Measurements from ENCODE around the gene GALNT14. TPM values are rescaled to one million over a fixed set of nuclear protein-coding genes. Genes with fewer than 3 reads are reported as not detected.

GALNT14 gene
- total RNA-seq, 1 experiment from 2014 or later = 2.7 TPM

DNA sequence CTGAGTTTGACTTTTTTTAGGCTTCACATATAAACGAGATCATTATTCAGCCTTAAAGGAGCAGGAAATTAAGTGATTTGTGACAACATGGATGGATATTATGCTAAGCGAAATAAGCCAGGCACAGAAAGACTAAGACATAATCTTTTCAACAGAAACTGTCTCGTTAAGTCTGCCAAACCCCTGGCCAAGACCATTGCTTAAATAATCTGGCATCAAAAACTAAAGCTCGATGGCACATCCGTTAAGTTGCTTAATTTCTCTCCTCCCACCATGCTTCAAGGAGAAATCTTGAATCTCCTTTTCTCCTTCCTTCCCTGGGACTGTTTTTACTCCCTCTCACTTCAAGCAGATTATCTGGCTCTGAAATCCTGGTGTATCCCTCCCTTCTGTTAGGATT, 140.3 kb downstream of the GALNT14 start:
- H4K91ac ChIP-seq (ENCODE audit: insufficient read length, low read depth, low read length) = no peak overlapping the region
- no peak overlapping the region for H3K27ac Mint-ChIP-seq
- WGBS (ENCODE audit: extremely low coverage, insufficient read length, low lambda C conversion rate) = no CpG with 5 or more reads among the region's 5 CpGs

More for the DNA sequence above, 140.3 kb downstream of the GALNT14 start:
- H3K4me1 ChIP-seq (ENCODE audit: insufficient read depth, low read length) = no peaks in the 10 kb centered on the region
- no peak overlapping the region for H3K27ac ChIP-seq (ENCODE audit: insufficient read length, low read depth, low read length)
- DNase-seq = no peak
- H3K79me2 ChIP-seq (ENCODE audit: insufficient read depth, low read length) = no peaks in the 10 kb centered on the region
- H3K23me2 ChIP-seq (ENCODE audit: insufficient read length, low read depth, low read length, poor library complexity, severe bottlenecking) = no peaks in the 10 kb centered on the region
- H3T11ph ChIP-seq (ENCODE audit: low read length) = no peak overlapping the region
- no peak overlapping the region for H3K9ac ChIP-seq (ENCODE audit: extremely low read depth, insufficient read length, low read length)
- H2AFZ ChIP-seq (ENCODE audit: low read length) = no peak overlapping the region
- Mint-ChIP-seq H3K27me3 (ENCODE audit: low read depth) (no peaks in the 10 kb centered on the region; the same call in 1 of the 2 replicates), H3K4me3 (no peak overlapping the region), H3K36me3 (ENCODE audit: insufficient read depth in 1 of 3, low read depth in 3 of 3) (no peaks in the 10 kb centered on the region), H3K9me3 (no peaks in the 10 kb centered on the region), H3K4me1 (no peaks in the 10 kb centered on the region)
- H2AK5ac ChIP-seq (ENCODE audit: insufficient read length, low read length) = no peak overlapping the region
- H2BK5ac ChIP-seq (ENCODE audit: insufficient read length, low read length) = no peak overlapping the region
- no peak overlapping the region for H3K56ac ChIP-seq (ENCODE audit: insufficient read length, low read depth, low read length)
- no peak overlapping the region for H2BK12ac ChIP-seq (ENCODE audit: insufficient read length, low read depth, low read length)
- H3K4ac ChIP-seq (ENCODE audit: low read depth, low read length) = no peak overlapping the region
- H3K79me1 ChIP-seq (ENCODE audit: insufficient read depth, low read depth, low read length, poor library complexity, severe bottlenecking) = no peaks in the 10 kb centered on the region
- no peaks in the 10 kb centered on the region for H3K9me3 ChIP-seq (ENCODE audit: control insufficient read depth, low read depth, low read length)
- no peak overlapping the region for H2BK20ac ChIP-seq (ENCODE audit: low read depth, low read length, poor library complexity, severe bottlenecking)
- H3K18ac ChIP-seq (ENCODE audit: insufficient read length, low read depth, low read length) = no peak overlapping the region
- no peak overlapping the region for H4K8ac ChIP-seq (replicated peaks; ENCODE audit: insufficient read length, low read depth, low read length)
- H3K23ac ChIP-seq (ENCODE audit: insufficient read length, low read depth, low read length) = no peak overlapping the region
- no peaks in the 10 kb centered on the region for H3K27me3 ChIP-seq (ENCODE audit: insufficient read depth, low read length)
- H4K5ac ChIP-seq (ENCODE audit: insufficient read length, low read depth, low read length) = no peak overlapping the region
- H2BK120ac ChIP-seq (ENCODE audit: low read depth, low read length, poor library complexity, severe bottlenecking) = no peak overlapping the region
- no peaks in the 10 kb centered on the region for H4K20me1 ChIP-seq (ENCODE audit: control insufficient read depth, insufficient read depth, insufficient read length)
- H2BK15ac ChIP-seq (ENCODE audit: low read depth, low read length) = no peak overlapping the region
- no peak overlapping the region for H3K14ac ChIP-seq (ENCODE audit: insufficient read depth, low read length)
- TF ChIP-seq, protein P1, sequence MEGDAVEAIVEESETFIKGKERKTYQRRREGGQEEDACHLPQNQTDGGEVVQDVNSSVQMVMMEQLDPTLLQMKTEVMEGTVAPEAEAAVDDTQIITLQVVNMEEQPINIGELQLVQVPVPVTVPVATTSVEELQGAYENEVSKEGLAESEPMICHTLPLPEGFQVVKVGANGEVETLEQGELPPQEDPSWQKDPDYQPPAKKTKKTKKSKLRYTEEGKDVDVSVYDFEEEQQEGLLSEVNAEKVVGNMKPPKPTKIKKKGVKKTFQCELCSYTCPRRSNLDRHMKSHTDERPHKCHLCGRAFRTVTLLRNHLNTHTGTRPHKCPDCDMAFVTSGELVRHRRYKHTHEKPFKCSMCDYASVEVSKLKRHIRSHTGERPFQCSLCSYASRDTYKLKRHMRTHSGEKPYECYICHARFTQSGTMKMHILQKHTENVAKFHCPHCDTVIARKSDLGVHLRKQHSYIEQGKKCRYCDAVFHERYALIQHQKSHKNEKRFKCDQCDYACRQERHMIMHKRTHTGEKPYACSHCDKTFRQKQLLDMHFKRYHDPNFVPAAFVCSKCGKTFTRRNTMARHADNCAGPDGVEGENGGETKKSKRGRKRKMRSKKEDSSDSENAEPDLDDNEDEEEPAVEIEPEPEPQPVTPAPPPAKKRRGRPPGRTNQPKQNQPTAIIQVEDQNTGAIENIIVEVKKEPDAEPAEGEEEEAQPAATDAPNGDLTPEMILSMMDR (conservative IDR thresholded peaks at IDR 0.05) = no peak
- H3K4me2 ChIP-seq (ENCODE audit: insufficient read depth, insufficient read length, low read length) = no peak overlapping the region

Data from H9 (cell line).